GM21515 (cell line): ENCODE data around the gene ATF7.

ENCODE experiments used
- ATAC-seq: cut with Tn5 transposase; IDR thresholded peaks from one replicate; pipeline ENCODE4 v1.9.1; 2021; ENCODE audit not compliant: unreplicated experiment

The ATF7 gene

GRCh38 chr12:53463802-53464560, 162.2 kb downstream of the ATF7 start:
- no peak for ATAC-seq

GRCh38 chr12:53462935-53463334, 163.2 kb downstream of the ATF7 start:
- ATAC-seq = no peak

- ATAC-seq = no peak
Measured at GRCh38 chr12:53461591-53461990, 164.6 kb downstream of the ATF7 start.

GRCh38 chr12:53461059-53461458, 165.1 kb downstream of the ATF7 start:
- ATAC-seq = no peak

- no peak for ATAC-seq
Measured at GRCh38 chr12:53459097-53459496, 167.1 kb downstream of the ATF7 start.
